ENCODE data around the gene CRACR2B.

DNA sequence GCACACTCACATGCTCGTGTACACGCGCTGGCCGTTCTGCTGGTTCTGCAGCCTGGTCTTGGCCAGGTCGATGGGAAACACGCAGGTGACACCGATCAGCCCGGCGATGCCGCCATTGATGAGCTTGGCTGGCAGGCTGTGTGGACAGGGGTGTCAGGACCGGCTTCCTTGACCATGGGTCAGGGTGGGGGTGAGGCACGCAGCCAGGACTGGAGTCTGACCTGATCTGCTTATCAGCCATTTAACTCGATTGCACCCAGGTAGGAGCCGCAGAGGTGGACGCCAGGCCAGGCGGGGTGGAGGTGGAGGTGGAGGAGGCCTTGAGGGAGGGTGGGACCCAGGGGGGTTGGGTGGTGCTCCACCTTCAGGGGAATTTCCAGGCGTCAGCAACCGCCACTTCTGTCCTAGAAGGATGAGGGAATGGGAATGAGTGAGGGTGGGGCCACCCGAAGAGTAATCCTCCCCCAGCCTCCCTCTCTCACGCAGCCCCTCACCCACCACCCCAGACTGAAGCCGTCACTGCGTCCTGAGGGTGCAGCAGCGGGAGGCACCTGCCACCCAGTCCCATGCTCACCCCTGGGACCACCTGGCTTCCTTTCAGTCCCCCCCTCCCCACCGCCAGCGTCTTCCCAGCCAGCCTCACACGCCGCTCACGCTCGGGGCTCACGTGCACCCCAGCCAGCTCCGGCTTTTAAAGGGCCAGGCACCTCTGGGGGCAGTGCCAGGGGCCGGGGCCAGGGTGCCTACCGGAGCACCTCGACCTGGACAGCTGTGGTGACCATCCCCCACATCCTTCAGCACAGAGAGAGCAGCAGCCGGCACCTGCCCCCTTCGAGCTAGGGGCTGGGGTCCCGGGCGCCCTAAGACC lies 32.7 kb upstream of the CRACR2B start:
- TF ChIP-seq, protein P1, sequence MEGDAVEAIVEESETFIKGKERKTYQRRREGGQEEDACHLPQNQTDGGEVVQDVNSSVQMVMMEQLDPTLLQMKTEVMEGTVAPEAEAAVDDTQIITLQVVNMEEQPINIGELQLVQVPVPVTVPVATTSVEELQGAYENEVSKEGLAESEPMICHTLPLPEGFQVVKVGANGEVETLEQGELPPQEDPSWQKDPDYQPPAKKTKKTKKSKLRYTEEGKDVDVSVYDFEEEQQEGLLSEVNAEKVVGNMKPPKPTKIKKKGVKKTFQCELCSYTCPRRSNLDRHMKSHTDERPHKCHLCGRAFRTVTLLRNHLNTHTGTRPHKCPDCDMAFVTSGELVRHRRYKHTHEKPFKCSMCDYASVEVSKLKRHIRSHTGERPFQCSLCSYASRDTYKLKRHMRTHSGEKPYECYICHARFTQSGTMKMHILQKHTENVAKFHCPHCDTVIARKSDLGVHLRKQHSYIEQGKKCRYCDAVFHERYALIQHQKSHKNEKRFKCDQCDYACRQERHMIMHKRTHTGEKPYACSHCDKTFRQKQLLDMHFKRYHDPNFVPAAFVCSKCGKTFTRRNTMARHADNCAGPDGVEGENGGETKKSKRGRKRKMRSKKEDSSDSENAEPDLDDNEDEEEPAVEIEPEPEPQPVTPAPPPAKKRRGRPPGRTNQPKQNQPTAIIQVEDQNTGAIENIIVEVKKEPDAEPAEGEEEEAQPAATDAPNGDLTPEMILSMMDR (IDR thresholded peaks at IDR 0.05): no peak
- no peak for TF ChIP-seq POLR2A (IDR thresholded peaks at IDR 0.05)

Data from transverse colon (tissue), 3 donors.